HG03378 (cell line): Measurements from ENCODE around the gene ETV4.
A peak's percentile ranks its signal among the peaks of the same experiment; 100 is the strongest.

Experiments used
- ATAC-seq: cut with Tn5 transposase; IDR thresholded peaks from one replicate; pipeline ENCODE4 v1.9.1; 2021; ENCODE audit warnings: mild to moderate bottlenecking, moderate library complexity; ENCODE audit not compliant: unreplicated experiment

Gene ETV4

GRCh38 chr17:43546319-43547188, at the start of gene ETV4:
TSS of gene ETV4 (minus strand) at chr17:43546340. CDS start at chr17:43545617, 723 bp downstream.
- ATAC-seq = peak; percentile 48

- no peak for ATAC-seq
These were observed 49.3 kb upstream of the ETV4 start for GRCh38 chr17:43595466-43595865.

GRCh38 chr17:43591779-43592562, 45.8 kb upstream of the ETV4 start:
- ATAC-seq = no peak

- no peak for ATAC-seq
These were observed 44.9 kb upstream of the ETV4 start for GRCh38 chr17:43591001-43591400.

- no peak for ATAC-seq
These were observed 42.7 kb upstream of the ETV4 start for GRCh38 chr17:43588664-43589435.

- no peak for ATAC-seq
These were observed 42.0 kb upstream of the ETV4 start for GRCh38 chr17:43588121-43588520.

GRCh38 chr17:43587647-43588046, 41.5 kb upstream of the ETV4 start:
- ATAC-seq = no peak

GRCh38 chr17:43584666-43585102, 38.5 kb upstream of the ETV4 start:
- no peak for ATAC-seq

- no peak for ATAC-seq
These were observed 37.2 kb upstream of the ETV4 start for GRCh38 chr17:43583332-43583731.

- no peak for ATAC-seq
These were observed 35.5 kb upstream of the ETV4 start for GRCh38 chr17:43581613-43582012.

- no peak for ATAC-seq
These were observed 35.0 kb upstream of the ETV4 start for GRCh38 chr17:43581130-43581529.

- ATAC-seq = no peak
These were observed 33.5 kb upstream of the ETV4 start for GRCh38 chr17:43579566-43580140.

- ATAC-seq = no peak
These were observed 32.8 kb upstream of the ETV4 start for GRCh38 chr17:43578699-43579565.

GRCh38 chr17:43578404-43578698, 32.2 kb upstream of the ETV4 start:
- ATAC-seq = no peak

- ATAC-seq = no peak
These were observed 31.7 kb upstream of the ETV4 start for GRCh38 chr17:43577664-43578403.

GRCh38 chr17:43576563-43577229, 30.6 kb upstream of the ETV4 start:
- no peak for ATAC-seq

GRCh38 chr17:43574896-43575525, 28.9 kb upstream of the ETV4 start:
- no peak for ATAC-seq

GRCh38 chr17:43574348-43574747, 28.2 kb upstream of the ETV4 start:
- no peak for ATAC-seq
